Neural crest cell (in vitro differentiated cells): ENCODE data around the gene RBFA. TPM values are rescaled to one million over a fixed set of nuclear protein-coding genes. Genes with fewer than 3 reads are reported as not detected.
"Not testable (repeated sequence)": the region's sequence is repeated elsewhere in the genome, so short reads cannot be mapped to it uniquely, and the experiment has no call there.

Experiments
- DNase-seq: peaks from one replicate; pipeline ENCODE4 v3.0.0; 2021; ENCODE audit warnings: low read depth, mixed read lengths, low spot score
- H3K27ac Mint-ChIP-seq: one replicate; pipeline ENCODE4 v1.8.0; 2021; ENCODE audit warnings: mild to moderate bottlenecking, mixed read lengths; ENCODE audit not compliant: unreplicated experiment
- H3K27me3 Mint-ChIP-seq: 2 replicates; pipeline ENCODE4 v1.8.0; 2021; ENCODE audit warnings: low read depth, mild to moderate bottlenecking, mixed read lengths
- H3K36me3 Mint-ChIP-seq: 2 replicates; pipeline ENCODE4 v1.8.0; 2021; ENCODE audit warnings: low read depth, mild to moderate bottlenecking, mixed read lengths
- H3K4me1 Mint-ChIP-seq: 2 replicates; pipeline ENCODE4 v1.8.0; 2021; ENCODE audit warnings: mixed read lengths
- H3K4me3 Mint-ChIP-seq: one replicate; pipeline ENCODE4 v1.8.0; 2021; ENCODE audit warnings: mild to moderate bottlenecking, mixed read lengths
- H3K9me3 Mint-ChIP-seq: 2 replicates; pipeline ENCODE4 v1.8.0; 2021; ENCODE audit warnings: mixed read lengths
- total RNA-seq: library from RNA; stranded (reverse); gene quantifications from 2 replicates; pipeline ENCODE4 v1.2.1, GENCODE V29; 2021
- TF ChIP-seq, protein P1 (sequence below): fragments of 200-600 bp; sonication (generic); conservative IDR thresholded peaks from 2 replicates; pipeline ENCODE4 v1.5.0; 2021; ENCODE audit warnings: antibody characterized with exemption, mild to moderate bottlenecking

Gene RBFA
- total RNA-seq, 1 donor from 2014 or later, result 47.0 TPM

DNA sequence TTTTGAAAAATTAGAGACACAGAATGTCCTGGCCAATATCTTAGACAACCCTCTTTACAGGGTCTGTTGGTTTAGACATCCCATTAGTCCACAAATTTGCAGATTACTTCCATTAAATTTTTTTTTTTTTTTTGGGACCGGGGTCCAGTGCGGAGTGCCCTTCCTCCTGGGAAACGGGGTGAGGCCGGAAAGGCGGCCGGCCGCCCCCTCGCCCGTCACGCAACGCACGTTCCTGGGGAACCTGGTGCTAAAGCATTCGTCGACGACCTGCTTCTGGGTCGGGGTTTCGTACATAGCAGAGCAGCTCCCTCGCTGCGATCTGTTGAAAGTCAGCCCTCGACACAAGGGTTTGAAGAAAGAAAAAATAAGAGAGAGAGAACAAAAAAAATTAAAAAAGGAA, 21.5 kb upstream of the RBFA start:
- no peaks in the 10 kb centered on the region for H3K4me1 Mint-ChIP-seq
- no peak overlapping the region for H3K27ac Mint-ChIP-seq
- TF ChIP-seq, protein P1, sequence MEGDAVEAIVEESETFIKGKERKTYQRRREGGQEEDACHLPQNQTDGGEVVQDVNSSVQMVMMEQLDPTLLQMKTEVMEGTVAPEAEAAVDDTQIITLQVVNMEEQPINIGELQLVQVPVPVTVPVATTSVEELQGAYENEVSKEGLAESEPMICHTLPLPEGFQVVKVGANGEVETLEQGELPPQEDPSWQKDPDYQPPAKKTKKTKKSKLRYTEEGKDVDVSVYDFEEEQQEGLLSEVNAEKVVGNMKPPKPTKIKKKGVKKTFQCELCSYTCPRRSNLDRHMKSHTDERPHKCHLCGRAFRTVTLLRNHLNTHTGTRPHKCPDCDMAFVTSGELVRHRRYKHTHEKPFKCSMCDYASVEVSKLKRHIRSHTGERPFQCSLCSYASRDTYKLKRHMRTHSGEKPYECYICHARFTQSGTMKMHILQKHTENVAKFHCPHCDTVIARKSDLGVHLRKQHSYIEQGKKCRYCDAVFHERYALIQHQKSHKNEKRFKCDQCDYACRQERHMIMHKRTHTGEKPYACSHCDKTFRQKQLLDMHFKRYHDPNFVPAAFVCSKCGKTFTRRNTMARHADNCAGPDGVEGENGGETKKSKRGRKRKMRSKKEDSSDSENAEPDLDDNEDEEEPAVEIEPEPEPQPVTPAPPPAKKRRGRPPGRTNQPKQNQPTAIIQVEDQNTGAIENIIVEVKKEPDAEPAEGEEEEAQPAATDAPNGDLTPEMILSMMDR, result no peak
- no peak for DNase-seq
- no peaks in the 10 kb centered on the region for H3K27me3 Mint-ChIP-seq
- peaks cover 34% of the 10 kb centered on the region for H3K36me3 Mint-ChIP-seq
- peaks cover 16% of the 10 kb centered on the region for H3K9me3 Mint-ChIP-seq
- H3K4me3 Mint-ChIP-seq, result no peak overlapping the region

DNA sequence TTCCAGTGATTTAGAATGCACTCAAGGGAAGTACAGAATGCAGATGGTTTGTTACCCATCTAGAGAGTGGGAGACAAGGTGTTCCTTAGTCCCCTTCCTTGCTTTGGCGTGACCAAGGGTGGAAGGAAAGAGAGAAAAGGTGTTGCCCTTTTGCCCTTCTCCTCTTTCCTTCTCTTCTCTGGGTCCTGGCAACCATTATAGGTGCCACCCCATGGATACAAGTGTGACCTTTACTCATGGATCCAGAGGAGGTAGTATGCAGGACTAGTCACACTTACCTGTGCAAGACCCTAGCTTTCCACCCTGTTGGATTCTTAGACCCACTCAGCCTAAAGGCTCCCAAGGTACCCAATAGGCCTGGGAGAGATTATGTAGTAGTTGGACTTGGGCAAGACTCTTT, 11.6 kb upstream of the RBFA start:
- DNase-seq, result no peak
- H3K27ac Mint-ChIP-seq, result no peak overlapping the region
- H3K4me3 Mint-ChIP-seq, result no peak overlapping the region
- H3K4me1 Mint-ChIP-seq, result no peaks in the 10 kb centered on the region
- H3K27me3 Mint-ChIP-seq, result no peaks in the 10 kb centered on the region
- peaks cover 28% of the 10 kb centered on the region for H3K9me3 Mint-ChIP-seq
- TF ChIP-seq, protein P1, result no peak
- peaks cover 67% of the 10 kb centered on the region for H3K36me3 Mint-ChIP-seq

DNA sequence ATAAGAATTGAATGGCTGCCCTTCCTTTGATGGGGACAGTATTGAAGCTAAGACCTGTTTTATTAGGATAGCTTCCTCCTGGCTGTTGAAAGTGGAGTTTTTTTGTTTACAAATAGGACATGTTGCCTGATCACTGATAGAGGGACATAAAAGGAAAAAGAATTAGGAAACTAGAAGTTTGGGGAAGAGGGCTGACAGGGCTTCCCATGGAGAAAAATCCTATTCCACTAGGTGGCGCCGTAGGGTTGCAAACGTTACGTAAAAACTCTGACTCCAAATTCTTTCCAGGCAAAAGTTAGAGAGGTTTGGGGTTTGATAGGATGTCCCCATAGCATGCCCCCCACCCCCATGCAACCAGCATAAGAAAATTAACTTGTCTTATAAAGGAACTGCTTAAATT, 11.1 kb upstream of the RBFA start:
- peaks cover 64% of the 10 kb centered on the region for H3K36me3 Mint-ChIP-seq
- no peak overlapping the region for H3K4me3 Mint-ChIP-seq
- TF ChIP-seq, protein P1, result peak; percentile 58
- H3K9me3 Mint-ChIP-seq, result peaks cover 28% of the 10 kb centered on the region
- no peaks in the 10 kb centered on the region for H3K27me3 Mint-ChIP-seq
- H3K27ac Mint-ChIP-seq, result no peak overlapping the region
- H3K4me1 Mint-ChIP-seq, result no peaks in the 10 kb centered on the region
- no peak for DNase-seq

DNA sequence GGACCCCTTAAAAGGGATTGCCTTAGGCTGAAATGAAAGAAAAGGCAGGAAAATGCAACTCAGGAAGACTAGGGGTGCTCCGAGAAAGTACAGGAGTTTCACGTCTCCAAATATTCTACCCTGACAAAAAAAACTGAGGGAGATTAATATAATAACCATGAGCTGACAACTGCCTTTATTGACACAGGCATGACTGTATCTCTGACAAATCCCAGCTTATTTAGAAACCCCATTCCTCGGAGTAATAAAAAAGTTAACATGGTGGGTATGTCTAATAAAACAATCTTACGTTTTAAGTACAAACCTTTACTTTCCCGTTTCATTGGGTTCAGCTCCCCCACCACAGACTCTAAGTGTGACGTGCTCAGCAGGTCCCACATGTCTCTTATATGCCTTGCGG, 7.9 kb upstream of the RBFA start:
- peaks cover 26% of the 10 kb centered on the region for H3K9me3 Mint-ChIP-seq
- peaks cover 74% of the 10 kb centered on the region for H3K36me3 Mint-ChIP-seq
- no peak overlapping the region for H3K27ac Mint-ChIP-seq
- no peaks in the 10 kb centered on the region for H3K4me1 Mint-ChIP-seq
- H3K4me3 Mint-ChIP-seq, result no peak overlapping the region
- DNase-seq, result no peak
- no peaks in the 10 kb centered on the region for H3K27me3 Mint-ChIP-seq
- TF ChIP-seq, protein P1, result no peak

DNA sequence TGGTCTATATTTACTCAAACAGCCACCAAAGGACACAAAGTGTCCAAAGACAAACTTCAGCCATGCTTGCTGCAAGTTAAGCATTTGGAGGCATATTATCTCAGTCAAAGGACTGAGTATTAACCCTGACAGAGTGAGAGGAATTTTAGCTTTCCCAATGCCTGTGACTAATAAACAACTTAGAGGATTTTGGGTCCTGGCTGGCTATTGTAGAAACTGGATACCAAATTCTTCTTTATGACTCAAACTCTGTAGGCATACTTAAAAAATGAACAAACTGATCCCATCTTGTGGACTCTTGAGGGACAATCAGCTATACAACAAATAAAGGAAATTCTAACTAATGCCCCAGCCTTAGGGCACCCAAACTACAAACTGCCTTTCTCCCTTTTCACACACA, 6.5 kb upstream of the RBFA start:
- not testable (repeated sequence) for H3K4me3 Mint-ChIP-seq, H3K27me3 Mint-ChIP-seq, H3K4me1 Mint-ChIP-seq, H3K27ac Mint-ChIP-seq, DNase-seq
- Mint-ChIP-seq H3K36me3 (peaks cover 66% of the 10 kb centered on the region), H3K9me3 (peaks cover 25% of the 10 kb centered on the region)

DNA sequence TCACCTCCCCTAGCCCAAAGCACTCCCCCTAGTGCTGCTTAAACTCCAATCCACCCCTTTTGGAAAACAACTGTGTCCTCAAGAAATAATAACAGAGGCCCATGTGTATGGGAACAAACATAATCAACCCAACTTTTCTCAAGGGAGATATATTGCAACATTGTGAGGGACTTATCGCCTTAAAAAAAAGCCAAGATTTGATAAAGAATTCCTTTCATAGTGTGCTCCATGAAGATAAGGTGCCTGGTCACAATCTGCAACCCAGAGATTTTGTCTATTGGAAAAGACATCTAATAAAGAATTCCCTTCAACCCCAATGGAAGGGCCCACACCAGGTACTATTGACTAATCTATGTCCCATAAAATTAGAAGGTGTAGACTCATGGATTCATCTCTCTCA, 4.5 kb upstream of the RBFA start:
- Mint-ChIP-seq H3K4me1 (peaks cover 10% of the 10 kb centered on the region), H3K36me3 (peaks cover 51% of the 10 kb centered on the region), H3K27ac (no peak overlapping the region), H3K27me3 (no peaks in the 10 kb centered on the region), H3K9me3 (peaks cover 23% of the 10 kb centered on the region), H3K4me3 (no peak overlapping the region)
- no peak for DNase-seq
- TF ChIP-seq, protein P1, result no peak
